SH-SY5Y (cell line): ENCODE data around the gene LRRC27.

ENCODE experiments used
- GATA2 ChIP-seq: IDR thresholded peaks from 2 replicates; pipeline ENCODE4 v1.6.1; 2011; ENCODE audit warnings: mild to moderate bottlenecking, low read depth, low read length
- GATA3 ChIP-seq: IDR thresholded peaks from 2 replicates; pipeline ENCODE4 v1.6.1; 2011; ENCODE audit warnings: low read depth, mild to moderate bottlenecking, low read length, moderate library complexity

DNA sequence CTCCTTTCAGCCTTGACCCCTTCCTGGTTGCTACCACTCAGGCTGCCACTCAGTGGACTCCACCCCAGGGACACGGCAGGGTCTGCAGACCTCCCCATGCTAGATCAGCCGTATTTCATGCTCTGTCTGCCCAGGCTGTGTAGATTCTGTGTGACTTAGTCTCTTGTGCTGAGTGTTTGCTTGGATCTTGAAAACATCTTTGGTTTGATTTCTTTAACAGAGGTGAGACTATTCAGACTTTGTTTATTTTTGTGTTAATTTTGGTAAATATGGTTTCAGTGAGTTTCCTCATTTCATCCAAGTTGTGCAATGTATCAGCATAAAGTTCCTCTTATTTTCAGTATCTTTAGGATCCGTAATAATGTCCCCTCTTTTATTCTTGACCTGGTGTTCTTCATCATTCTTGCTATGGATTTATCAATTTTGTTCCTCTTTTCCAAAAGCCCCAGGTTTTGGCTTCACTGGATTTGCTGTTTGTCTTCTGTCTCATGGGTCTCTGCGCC, 43.9 kb downstream of the LRRC27 start:
- TF ChIP-seq GATA2 (no peak), GATA3 (no peak)
